KMS-11 (cell line): Measurements from ENCODE around the gene GABBR2.

Source experiments
- H2AFZ ChIP-seq: fragments of 200-600 bp; sonication (generic); 2 replicates; pipeline ENCODE4 v1.6.1; 2016; ENCODE audit warnings: antibody characterized with exemption, mixed run types, low read depth
- H3K27ac ChIP-seq: fragments of 200-600 bp; sonication (generic); 2 replicates; pipeline ENCODE4 v1.6.1; 2016; ENCODE audit warnings: mild to moderate bottlenecking, mixed run types
- H3K27me3 ChIP-seq: fragments of 200-600 bp; sonication (generic); 2 replicates; pipeline ENCODE4 v1.6.1; 2017; ENCODE audit warnings: mild to moderate bottlenecking, low read depth, mixed run types, moderate library complexity; ENCODE audit not compliant: insufficient read depth
- H3K36me3 ChIP-seq: fragments of 200-600 bp; sonication (generic); 2 replicates; pipeline ENCODE4 v1.6.1; 2017; ENCODE audit warnings: mild to moderate bottlenecking, mixed run types; ENCODE audit not compliant: insufficient read depth
- H3K4me1 ChIP-seq: fragments of 200-600 bp; sonication (generic); 2 replicates; pipeline ENCODE4 v1.6.1; 2016; ENCODE audit warnings: mild to moderate bottlenecking, low read depth, mixed run types; ENCODE audit not compliant: poor library complexity, severe bottlenecking
- H3K4me2 ChIP-seq: fragments of 200-600 bp; sonication (generic); 2 replicates; pipeline ENCODE4 v1.7.0; 2016; ENCODE audit warnings: mild to moderate bottlenecking, mixed run types
- H3K4me3 ChIP-seq: fragments of 200-600 bp; sonication (generic); IDR thresholded peaks from 2 replicates; pipeline ENCODE4 v1.6.1; 2017; ENCODE audit warnings: low read depth, low read length, mixed read lengths; ENCODE audit not compliant: insufficient read depth
- H3K79me2 ChIP-seq: fragments of 200-600 bp; sonication (generic); 2 replicates; pipeline ENCODE4 v1.6.1; 2016; ENCODE audit warnings: low read depth, mixed run types; ENCODE audit not compliant: insufficient read depth
- H3K9ac ChIP-seq: fragments of 200-600 bp; sonication (generic); 2 replicates; pipeline ENCODE4 v1.6.1; 2016; ENCODE audit warnings: mild to moderate bottlenecking, mixed run types
- H4K20me1 ChIP-seq: fragments of 200-600 bp; sonication (generic); 2 replicates; pipeline ENCODE4 v1.6.1; 2016; ENCODE audit warnings: mild to moderate bottlenecking, mixed run types; ENCODE audit not compliant: insufficient read depth
- CTCF ChIP-seq: fragments of 200-600 bp; sonication (generic); conservative IDR thresholded peaks from 2 replicates; pipeline ENCODE4 v1.6.1; 2017; ENCODE audit warnings: low read depth, mild to moderate bottlenecking, antibody characterized with exemption, low read length, moderate library complexity, mixed read lengths

Gene GABBR2

GRCh38 chr9:98742325-98743280 lies 33.9 kb upstream of the GABBR2 start:
- no peaks in the 10 kb centered on the region for H3K36me3 ChIP-seq
- no peak for TF ChIP-seq CTCF
- H3K9ac ChIP-seq = no peak overlapping the region
- H4K20me1 ChIP-seq = no peaks in the 10 kb centered on the region
- H3K79me2 ChIP-seq = no peaks in the 10 kb centered on the region
- no peaks in the 10 kb centered on the region for H3K4me1 ChIP-seq
- H3K27me3 ChIP-seq = no peaks in the 10 kb centered on the region
- H3K4me3 ChIP-seq = no peak overlapping the region
- H3K4me2 ChIP-seq = no peak overlapping the region
- no peak overlapping the region for H3K27ac ChIP-seq
- no peak overlapping the region for H2AFZ ChIP-seq

GRCh38 chr9:98740226-98740881 lies 31.6 kb upstream of the GABBR2 start:
- H3K79me2 ChIP-seq = no peaks in the 10 kb centered on the region
- no peak overlapping the region for H2AFZ ChIP-seq
- H3K4me1 ChIP-seq = no peaks in the 10 kb centered on the region
- no peak overlapping the region for H3K4me3 ChIP-seq
- no peak overlapping the region for H3K4me2 ChIP-seq
- TF ChIP-seq CTCF = no peak
- H4K20me1 ChIP-seq = no peaks in the 10 kb centered on the region
- H3K9ac ChIP-seq = no peak overlapping the region
- no peaks in the 10 kb centered on the region for H3K27me3 ChIP-seq
- no peaks in the 10 kb centered on the region for H3K36me3 ChIP-seq
- H3K27ac ChIP-seq = no peak overlapping the region

GRCh38 chr9:98738741-98739140 lies 30.0 kb upstream of the GABBR2 start:
- Histone ChIP-seq H4K20me1 (no peaks in the 10 kb centered on the region), H3K79me2 (no peaks in the 10 kb centered on the region), H3K27me3 (no peaks in the 10 kb centered on the region), H3K9ac (no peak overlapping the region), H3K4me2 (no peak overlapping the region), H3K4me3 (no peak overlapping the region), H3K36me3 (no peaks in the 10 kb centered on the region), H2AFZ (no peak overlapping the region), H3K4me1 (no peaks in the 10 kb centered on the region), H3K27ac (no peak overlapping the region)
- TF ChIP-seq CTCF = no peak

GRCh38 chr9:98736226-98736625 lies 27.5 kb upstream of the GABBR2 start:
- H4K20me1 ChIP-seq = no peaks in the 10 kb centered on the region
- H3K79me2 ChIP-seq = no peaks in the 10 kb centered on the region
- H3K4me2 ChIP-seq = no peak overlapping the region
- no peak for TF ChIP-seq CTCF
- H2AFZ ChIP-seq = no peak overlapping the region
- H3K4me3 ChIP-seq = no peak overlapping the region
- H3K4me1 ChIP-seq = no peaks in the 10 kb centered on the region
- H3K27ac ChIP-seq = no peak overlapping the region
- H3K36me3 ChIP-seq = no peaks in the 10 kb centered on the region
- H3K27me3 ChIP-seq = no peaks in the 10 kb centered on the region
- no peak overlapping the region for H3K9ac ChIP-seq
